RCC 7860 (cell line): ENCODE measurements around the gene TMEM237.

ENCODE experiments used
- DNase-seq: peaks from one replicate; pipeline ENCODE4 v3.0.0-alpha.2; 2015; ENCODE audit warnings: low spot score
- FAIRE-seq: peaks from 2 replicates; lab custom pipeline; 2012; peaks lifted over from hg19 to GRCh38; lab: Jason Lieb, UNC

Gene TMEM237

DNA sequence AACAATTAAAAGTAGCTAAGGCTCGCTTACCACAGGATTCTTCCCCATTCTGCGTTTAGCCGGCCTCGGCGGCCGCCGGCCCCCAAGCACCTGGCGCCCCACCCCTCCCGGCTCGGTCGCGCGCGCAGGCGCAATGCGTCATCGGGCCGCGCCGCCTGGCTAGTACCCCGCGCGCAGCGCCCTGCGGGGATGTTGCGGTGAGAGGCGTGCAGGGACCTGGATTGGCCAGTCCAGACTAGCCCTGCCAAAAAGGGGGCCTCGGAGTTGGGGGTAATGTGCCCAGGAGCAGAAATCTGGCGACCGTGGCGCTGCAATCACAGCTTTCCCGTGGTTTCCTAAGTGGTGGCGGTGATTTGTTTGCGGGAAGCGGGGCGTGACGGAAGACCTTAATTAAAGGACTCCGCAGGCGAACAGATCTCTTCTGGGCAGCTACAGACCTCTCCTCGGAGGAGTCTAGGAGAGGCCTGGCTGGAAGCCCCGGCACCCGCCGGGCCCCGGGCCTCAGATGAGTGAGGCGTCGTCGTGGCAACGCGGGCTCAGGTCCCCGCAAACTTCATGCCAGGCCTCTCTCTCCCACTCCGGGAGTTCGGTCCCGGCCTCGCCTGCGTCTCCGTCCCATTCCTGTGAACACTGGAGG is 606 bp downstream of the TMEM237 start:
- DNase-seq (peak; percentile 43), FAIRE-seq (no peak)

DNA sequence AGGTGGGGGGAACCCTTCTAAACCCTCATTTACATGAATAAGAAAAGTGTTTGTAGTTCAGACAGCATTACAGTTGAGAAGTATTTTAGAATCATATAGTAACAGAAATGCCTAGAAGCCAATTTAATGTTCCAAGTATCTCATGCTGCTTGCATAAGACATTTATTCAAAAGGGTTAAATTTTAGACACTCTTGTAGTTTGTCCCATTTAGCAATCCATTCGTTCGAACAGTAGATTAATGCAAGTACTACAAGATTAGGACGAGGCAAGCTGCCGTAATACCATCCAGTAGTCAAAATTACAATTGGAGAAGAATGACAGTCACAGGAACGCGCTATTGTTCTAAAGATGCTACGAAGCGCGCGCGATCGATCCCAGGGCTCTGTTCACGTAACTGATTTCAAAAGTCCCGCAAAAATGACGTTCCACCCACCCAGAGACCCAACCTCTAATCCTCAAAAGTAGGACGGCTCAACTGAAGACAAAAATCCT is 1.2 kb downstream of the TMEM237 start:
- DNase-seq: no peak
- FAIRE-seq: no peak

DNA sequence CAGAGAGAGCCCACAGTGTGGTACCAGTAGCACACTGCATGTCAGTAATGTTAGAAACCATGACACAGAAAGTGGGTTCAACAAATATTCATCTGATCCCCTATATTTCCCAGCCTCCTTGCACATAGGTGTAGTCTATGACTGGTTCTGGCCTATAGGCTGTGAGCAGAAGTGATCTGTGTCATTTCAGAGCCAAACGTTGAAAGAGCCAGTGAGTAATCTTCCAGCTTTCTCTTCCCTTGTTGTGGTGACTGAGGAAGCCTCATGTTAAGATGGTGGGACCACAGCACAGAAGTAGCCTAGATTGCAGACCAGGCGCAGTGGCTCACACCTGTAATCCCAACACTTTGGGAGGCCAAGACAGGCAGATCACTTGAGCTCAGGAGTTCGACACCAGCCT is 4.1 kb downstream of the TMEM237 start:
- DNase-seq (no peak), FAIRE-seq (no peak)

DNA sequence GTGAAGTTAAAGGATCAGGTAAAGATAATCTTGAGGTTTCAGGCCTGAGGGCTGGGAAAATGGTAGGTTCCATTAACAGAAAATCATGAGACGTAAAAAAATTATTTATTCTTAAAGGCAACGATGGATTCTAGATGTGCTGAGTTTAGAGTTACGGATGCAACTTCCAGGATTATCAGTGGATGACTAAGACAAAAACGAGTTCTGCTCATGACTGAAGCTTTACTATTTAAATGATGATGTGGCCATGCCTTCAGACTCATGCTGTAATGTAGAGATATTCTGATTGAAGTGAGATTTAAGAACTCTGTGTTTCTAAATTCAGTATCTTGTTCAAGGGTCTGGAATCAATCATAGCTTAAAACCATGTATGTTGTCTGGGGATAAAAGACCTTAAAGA is 5.0 kb downstream of the TMEM237 start:
- no peak for FAIRE-seq
- DNase-seq: no peak

DNA sequence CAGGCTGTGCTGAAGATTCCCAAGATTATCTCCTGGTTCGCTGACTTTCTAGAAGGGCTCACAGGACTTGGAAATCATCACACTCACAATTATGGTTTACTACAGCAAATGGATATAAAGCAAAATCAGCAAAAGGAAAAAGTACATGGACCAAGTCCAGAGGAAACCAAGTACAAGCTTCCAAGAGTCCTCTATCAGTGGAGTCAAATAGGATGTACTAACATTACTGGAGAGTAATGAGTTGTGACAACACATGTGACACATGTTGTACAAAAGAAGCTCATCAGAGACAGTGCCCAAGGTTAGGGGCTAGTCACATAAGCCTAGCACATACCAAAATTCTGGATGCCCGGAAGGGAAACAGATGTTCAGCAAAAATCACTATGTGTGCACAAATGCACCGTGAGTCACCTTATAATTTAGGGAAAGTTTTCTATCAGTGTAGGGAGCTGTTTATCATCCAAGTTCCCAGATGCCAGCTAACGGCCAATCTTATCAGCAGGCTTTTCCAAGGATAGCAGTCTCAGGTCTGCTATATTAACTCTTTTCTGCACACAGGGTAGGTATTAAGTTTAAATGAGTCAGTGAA is 9.5 kb downstream of the TMEM237 start:
- DNase-seq (no peak), FAIRE-seq (no peak)

DNA sequence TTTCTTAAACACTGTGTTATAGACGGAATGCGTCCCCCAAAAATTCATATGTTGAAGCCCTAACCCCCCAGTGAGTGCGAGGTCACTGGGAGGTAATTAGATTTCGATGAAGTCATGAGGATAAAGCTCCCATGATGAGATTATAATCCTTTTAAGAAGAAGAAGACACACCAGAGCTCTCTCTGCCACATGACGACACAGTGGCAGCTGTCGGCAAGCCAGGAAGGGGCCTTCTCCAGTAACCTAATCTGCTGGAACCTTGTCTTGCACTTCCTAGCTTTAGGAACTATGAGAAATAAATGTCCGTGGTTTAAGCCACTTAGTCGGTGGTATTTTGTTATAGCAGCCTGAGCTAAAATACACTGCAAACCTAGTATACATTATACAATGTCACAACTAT is 12.3 kb downstream of the TMEM237 start:
- FAIRE-seq: no peak
- DNase-seq: no peak

DNA sequence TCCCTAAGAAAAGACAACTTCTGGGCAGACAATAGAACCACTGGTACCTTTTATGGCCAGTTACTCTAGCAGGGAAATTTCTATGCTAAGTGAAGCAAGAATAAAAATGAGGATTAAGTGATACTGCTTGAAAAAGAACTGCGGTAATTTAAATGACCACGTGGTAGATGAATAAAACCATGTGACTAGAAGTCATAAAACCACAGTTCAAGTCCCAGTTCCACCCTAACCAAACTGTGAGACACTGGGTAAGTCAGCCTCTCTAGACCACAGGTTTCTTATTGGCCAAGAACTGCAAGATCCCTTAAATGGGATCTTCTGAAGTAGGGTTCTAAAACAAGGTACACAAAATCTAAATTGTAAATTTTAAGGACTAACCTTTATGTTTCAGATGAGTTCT is 12.7 kb downstream of the TMEM237 start:
- no peak for FAIRE-seq
- DNase-seq: no peak

DNA sequence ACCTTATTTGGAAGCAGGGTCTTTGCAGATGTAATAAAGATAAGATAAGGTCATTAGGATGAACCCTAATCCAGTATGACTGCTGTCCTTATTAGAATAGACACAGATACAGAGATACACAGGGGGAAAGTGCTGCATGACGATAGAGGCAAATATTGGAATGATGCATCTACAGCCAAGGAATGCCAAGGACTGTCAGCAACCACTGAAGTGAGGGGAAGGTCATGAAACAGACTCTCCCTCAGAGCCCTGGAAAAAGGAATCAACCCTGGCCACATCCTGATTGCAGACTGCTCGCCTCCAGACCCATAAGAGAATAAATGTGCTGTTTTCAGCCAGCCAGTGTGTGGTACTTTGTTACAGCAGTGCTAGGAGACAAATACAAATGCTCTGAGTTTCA is 14.8 kb downstream of the TMEM237 start:
- FAIRE-seq: no peak
- no peak for DNase-seq

DNA sequence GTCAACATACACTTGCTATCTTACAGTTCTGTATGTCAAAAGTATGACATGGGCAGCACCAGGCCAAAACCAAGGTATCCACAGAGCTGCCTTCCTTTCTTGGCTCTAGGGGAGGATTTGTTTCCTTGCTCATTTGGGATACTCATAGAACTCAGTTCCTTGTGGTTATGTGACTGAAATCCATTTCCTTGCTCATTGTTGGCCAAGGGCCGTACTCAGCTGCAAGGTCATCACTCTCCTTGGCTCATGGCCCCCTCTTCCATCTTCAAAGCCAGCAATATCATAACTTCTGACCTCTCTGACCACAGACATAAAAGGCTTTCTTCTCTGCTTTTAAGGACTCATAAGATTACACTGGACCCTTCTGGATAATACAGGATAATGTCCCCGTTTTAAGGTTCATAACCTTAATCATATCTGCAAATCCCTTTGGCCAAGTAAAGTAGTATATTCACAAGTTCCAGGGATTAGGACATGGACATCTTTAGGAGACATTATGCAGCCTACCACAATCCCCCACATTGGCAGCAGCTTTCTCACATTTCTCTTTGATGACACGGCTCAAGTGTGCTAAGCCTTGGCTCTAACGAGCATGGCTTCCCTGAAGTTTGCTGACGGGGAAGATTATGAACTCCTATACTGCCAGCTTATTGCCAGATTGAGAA is 20.9 kb downstream of the TMEM237 start:
- DNase-seq (no peak), FAIRE-seq (no peak)

DNA sequence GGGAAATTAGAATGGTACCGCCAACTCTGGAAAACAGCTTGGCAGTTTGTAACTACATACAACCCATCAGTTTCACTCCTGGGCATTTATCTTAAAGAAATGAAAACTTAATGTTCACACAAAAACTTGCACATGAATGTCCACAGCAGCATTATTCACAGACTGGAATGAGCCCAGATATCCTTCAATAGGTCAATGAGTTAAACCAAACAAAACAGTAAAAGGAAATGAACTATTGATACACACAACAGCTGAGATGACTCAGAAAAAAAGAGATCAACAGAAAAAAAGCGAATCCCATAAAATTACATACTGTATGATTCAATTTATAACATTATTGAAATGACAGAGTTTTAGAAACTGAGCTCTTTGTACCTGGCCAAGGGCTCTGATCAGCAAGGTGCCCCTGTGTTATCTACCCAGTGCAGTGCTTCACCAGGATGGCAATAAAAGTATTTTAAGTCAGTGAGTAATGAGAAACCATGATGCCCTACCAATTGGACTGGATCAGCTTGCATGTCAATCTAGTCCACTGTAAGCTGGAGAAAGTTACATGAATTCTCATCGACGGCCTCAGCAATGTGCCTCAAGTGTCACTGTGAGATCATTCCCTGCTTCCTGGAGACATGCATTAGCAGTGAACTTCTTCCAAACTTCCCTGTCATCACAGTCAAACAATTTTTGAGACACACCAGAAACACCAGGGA is 21.9 kb downstream of the TMEM237 start:
- DNase-seq (no peak), FAIRE-seq (no peak)

DNA sequence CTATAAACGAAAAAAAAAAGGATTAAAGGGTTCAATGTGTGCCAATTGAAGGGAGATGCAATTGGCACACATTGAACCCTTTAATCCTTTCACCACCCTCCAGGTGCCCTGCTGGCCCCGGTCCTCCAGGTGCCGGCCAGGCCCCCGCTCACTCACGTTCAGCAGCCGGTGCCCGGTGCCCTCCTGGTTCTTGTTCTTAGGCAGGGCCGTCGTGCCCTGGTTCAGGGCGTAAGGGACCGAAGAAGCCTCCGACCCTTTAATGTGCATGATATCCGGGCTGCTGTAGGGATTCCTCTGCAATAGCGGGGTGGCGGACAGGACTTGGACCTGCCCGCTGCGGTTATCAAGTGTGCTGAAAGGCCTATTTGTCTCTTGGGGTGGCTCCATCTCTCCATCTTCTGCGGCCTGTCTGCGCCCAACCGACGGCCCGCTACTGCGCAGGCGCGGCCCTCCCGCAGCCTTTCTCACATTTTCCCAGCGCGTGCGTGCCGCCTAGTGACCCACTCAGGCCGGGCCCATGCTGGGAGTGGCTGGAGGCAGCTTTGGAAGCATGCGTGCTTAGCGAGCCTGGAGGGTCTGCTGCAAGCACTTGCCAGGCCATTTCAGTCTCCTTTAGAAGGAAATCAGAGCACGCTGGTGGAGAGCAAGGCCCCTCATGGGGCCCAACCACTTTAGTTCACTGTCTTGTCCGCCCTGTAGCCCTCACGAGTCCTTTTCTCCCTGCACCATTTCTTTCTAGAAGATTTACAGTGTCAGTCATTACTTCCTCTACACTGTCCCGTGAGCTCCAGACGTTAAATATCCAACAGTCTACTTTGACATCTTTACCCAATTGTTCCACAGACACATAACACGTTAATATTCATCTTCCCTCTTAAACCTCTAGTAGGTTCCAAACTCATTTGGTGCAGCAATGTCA is 24.3 kb downstream of the TMEM237 start:
- DNase-seq (no peak), FAIRE-seq (no peak)

DNA sequence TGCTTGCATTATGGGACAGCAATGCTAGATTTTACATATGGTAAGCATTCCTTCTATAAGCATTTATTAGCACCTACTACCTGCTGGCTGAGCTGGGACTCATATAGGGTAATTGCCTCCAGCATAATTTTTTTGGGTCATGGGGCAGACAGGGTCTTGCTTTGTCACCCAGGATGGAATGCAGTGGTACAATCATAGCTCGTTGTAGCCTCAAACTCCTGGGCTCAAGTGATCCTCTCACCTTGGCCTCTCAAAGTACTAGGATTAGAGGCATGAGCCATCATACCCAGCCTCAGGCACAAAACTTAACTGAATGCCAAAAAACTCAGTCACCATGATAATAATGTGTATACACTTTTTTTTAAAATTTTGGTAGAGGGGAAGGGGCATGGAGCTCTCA is 35.3 kb downstream of the TMEM237 start:
- FAIRE-seq (no peak), DNase-seq (no peak)

DNA sequence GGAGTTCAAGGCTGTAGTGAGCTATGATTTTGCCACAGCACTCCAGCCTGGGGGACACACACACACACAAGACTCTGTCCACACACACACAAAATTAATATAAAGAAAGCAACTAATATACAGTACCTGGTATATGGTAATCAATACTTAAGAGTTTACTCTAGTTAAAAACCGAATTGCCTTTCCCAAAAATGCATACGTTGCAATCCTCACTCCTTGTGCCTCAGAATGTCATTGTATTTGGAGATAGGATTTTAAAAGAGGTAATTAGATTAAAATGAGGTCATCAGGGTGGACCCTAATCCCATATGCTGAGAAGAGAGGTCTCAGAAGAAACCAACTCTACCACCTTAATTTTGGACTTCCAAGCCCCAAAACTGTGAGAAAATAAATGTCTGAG is 35.7 kb downstream of the TMEM237 start:
- no peak for FAIRE-seq
- DNase-seq: no peak

DNA sequence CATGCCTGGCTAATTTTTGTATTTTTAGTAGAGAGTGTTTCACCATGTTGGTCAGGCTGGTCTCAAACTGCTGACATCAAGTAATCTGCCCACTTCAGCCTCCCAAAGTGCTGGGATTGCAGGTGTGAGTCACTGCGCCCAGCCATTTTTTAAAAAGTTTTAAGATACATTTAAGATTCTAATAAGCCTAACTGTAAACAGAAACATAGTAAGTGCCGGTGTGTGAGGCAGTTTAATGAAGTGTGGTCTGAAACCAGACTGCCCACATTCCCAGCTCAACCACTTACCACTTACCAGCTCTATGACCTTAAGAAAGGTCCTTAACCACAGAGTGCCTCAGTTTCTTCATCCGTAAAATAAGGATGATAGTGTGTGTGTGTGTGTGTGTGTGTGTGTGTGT is 42.4 kb downstream of the TMEM237 start:
- FAIRE-seq (peak; percentile 2), DNase-seq (no peak)

DNA sequence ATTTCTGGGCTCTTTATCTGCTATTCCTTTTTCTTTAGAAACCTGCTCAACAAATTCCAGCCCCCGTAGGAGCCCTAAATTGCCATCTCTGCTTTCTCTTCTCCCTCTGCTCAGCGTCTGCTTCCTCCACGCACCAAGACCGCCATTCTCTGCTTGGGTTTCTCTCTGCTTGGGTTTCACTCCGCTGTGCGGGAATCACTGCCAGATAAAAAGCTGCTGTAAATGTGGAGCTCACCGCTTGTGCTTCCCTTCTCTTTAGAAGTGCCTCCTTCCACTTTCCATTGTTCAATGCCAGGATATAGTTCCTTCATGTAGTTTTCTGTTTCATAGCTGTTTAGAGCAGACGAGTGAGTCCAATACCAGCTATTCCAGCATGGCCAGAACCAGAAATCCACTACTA is 45.9 kb downstream of the TMEM237 start:
- no peak for DNase-seq
- no peak for FAIRE-seq

DNA sequence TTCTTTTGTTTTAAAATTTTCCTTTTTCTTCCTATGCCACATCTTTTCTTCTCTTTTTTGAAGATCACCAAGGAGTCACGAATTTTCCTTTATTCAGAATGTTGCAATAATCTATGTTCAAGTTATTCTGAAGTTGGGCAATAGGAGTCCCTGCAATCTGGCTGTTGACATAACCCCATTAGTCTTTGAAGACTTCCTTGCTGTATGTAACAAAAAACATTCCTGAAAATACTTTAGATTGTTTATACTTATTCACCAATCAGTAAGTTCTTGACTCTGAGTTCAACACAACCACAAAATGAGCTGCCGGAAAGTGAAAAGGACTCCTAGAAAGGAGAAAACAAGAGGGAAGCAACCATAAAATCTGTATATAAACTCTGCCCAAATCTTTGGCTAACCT is 62.8 kb downstream of the TMEM237 start:
- FAIRE-seq: no peak
- DNase-seq: no peak

DNA sequence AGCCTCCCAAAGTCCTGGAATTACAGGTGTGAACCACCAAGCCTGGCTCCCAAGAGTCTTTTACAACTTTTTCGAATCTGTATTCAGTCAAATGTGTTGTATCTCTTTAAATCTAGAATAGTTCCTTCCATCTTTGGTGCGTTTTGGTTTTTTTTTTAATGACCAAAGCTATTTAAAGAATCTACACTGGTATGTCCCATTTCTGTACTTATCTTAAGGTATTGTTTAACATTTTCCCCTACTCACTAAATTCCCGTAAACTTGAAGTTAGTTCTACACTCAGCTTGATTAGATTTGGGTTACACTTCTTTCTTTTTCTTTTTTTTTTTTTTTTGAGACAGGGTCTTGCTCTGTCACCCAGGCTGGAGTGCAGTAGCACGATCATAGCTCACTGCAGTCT is 63.8 kb downstream of the TMEM237 start:
- no peak for FAIRE-seq
- DNase-seq: no peak

DNA sequence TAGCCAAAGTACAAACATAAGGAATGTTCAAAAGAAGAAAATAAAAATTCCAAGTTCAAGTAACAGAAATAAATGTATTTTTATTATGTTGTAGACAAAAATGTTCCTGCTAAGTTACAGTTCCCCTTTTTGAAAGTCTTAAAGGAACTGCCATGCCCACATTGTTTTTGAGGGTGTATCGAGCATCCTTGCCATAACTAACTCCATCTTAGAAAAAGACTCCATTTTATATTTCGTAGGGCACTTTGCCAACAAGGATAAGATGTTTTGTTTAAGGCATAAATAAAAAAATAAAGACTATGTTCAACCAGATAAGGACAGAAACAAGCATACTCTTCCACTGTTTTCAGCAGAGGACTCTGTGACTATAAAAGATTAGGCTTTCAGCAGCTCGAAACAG is 67.3 kb downstream of the TMEM237 start:
- FAIRE-seq: no peak
- DNase-seq: no peak

DNA sequence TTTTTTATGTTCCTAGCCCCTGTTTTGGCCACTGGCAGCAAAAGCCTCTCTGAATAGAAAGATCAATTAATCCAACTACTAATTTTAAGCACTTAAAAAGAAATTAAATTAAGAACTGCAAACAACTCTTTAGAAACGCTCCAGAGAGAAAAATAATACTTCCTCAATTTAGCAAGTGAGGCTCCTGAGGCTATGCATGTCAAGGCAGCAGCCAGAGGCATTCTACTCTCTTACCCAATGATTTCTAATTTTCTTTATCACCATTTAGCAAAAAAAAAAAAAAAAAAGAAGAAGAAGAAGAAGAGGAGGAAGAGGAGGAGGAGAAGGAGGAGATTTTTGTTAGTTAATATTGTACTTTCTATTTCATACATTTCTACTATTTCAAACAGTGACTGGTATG is 68.5 kb downstream of the TMEM237 start:
- FAIRE-seq (no peak), DNase-seq (no peak)

DNA sequence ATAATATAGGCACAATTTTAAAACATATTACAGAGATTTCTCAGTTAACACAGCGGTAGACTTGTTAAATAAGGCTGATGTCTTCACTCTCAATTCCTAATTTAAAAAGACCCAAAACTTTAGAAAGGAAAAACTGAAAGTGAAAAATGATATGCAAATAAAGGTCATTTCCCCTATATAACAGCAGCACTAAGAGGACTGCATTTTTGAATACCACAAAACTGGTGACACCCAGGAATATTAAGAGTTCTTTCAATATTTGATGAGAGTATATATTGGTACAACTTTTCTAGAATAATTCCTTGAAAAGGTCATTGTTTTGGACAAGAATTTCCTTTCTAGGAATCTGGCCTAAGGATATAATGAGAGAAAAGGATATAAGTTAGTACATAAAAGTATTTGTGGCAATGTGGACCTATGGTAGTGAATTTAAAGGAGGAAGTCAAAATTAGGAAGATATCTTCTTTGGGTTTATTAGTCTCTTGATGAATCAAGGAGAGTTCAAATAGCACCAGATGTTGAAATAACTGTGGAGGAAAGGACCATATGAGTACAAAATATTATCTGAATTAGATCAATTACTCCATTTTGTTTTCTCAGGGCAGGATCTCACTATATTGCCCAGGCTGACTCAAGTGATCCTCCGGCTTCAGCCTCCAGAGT is 70.3 kb downstream of the TMEM237 start:
- DNase-seq: no peak
- FAIRE-seq: no peak
